Neuronal stem cell (in vitro differentiated cells): ENCODE results near the gene STXBP1.
A peak's percentile ranks its signal among the peaks of the same experiment; 100 is the strongest.

Source experiments
- DNase-seq: peaks from one replicate; pipeline ENCODE4 v3.0.0-alpha.2; 2013; ENCODE audit warnings: low spot score
- H2AFZ ChIP-seq: one replicate; pipeline ENCODE4 v1.6.1; 2013; ENCODE audit warnings: mild to moderate bottlenecking, low read length, inconsistent platforms
- H2AK5ac ChIP-seq: 2 replicates; pipeline ENCODE4 v1.6.1; 2013; ENCODE audit warnings: low read depth, mild to moderate bottlenecking, inconsistent platforms, low read length, moderate library complexity, mixed read lengths
- H2BK120ac ChIP-seq: 2 replicates; pipeline ENCODE4 v1.6.1; 2013; ENCODE audit warnings: low read depth, mild to moderate bottlenecking, inconsistent platforms, low read length, moderate library complexity, mixed read lengths
- H2BK12ac ChIP-seq: one replicate; pipeline ENCODE4 v1.6.1; 2013; ENCODE audit warnings: low read length, inconsistent platforms
- H2BK15ac ChIP-seq: 2 replicates; pipeline ENCODE4 v1.6.1; 2013; ENCODE audit warnings: mild to moderate bottlenecking, low read length, inconsistent platforms, mixed read lengths
- H2BK5ac ChIP-seq: one replicate; pipeline ENCODE4 v1.6.1; 2013; ENCODE audit warnings: inconsistent platforms, mild to moderate bottlenecking, low read length, moderate library complexity
- H3K14ac ChIP-seq: one replicate; pipeline ENCODE4 v1.6.1; 2013; ENCODE audit warnings: low read length, inconsistent platforms
- H3K18ac ChIP-seq: 2 replicates; pipeline ENCODE4 v1.6.1; 2013; ENCODE audit warnings: low read length, inconsistent platforms
- H3K23ac ChIP-seq: 2 replicates; pipeline ENCODE4 v1.6.1; 2013; ENCODE audit warnings: low read depth, mild to moderate bottlenecking, mixed read lengths, low read length, inconsistent platforms; ENCODE audit not compliant: poor library complexity
- H3K27ac ChIP-seq: replicated peaks from 3 replicates; pipeline ENCODE4 v1.5.1; 2013; ENCODE audit warnings: low read length, inconsistent platforms
- H3K27me3 ChIP-seq, 3 experiments: 2 replicates each; pipeline ENCODE4 v1.6.1; 2013; ENCODE audit warnings: low read length in 3 of 3, mild to moderate bottlenecking in 2 of 3, inconsistent platforms in 1 of 3, low read depth in 1 of 3, mixed read lengths in 1 of 3, moderate library complexity in 1 of 3; ENCODE audit not compliant: control insufficient read depth in 3 of 3, insufficient read depth in 3 of 3
- H3K36me3 ChIP-seq, 2 donors: replicated peaks in 1 of 2; 2 replicates each; pipeline ENCODE4 v1.6.1; 2013; ENCODE audit warnings: low read length in 2 of 2; ENCODE audit not compliant: control insufficient read depth in 2 of 2, insufficient read depth in 2 of 2
- H3K4ac ChIP-seq: 2 replicates; pipeline ENCODE4 v1.6.1; 2013; ENCODE audit warnings: inconsistent platforms, mild to moderate bottlenecking, low read length, moderate library complexity
- H3K4me1 ChIP-seq, 2 donors: 1 replicate in 1 of 2; 2 replicates in 1 of 2; pipeline ENCODE4 v1.6.1; 2013; ENCODE audit warnings: low read length in 2 of 2, low read depth in 1 of 2; ENCODE audit not compliant: control insufficient read depth in 2 of 2, insufficient read depth in 1 of 2
- H3K4me2 ChIP-seq: one replicate; pipeline ENCODE4 v1.6.1; 2013; ENCODE audit warnings: mild to moderate bottlenecking, low read length, inconsistent platforms; ENCODE audit not compliant: insufficient read depth, poor library complexity, severe bottlenecking
- H3K4me3 ChIP-seq, 2 donors: 2 replicates each; pipeline ENCODE4 v1.5.1; 2013; ENCODE audit warnings: low read length in 2 of 2, mild to moderate bottlenecking in 2 of 2, inconsistent platforms in 1 of 2, moderate library complexity in 1 of 2
- H3K79me1 ChIP-seq: one replicate; pipeline ENCODE4 v1.6.1; 2013; ENCODE audit warnings: low read depth, mild to moderate bottlenecking, inconsistent platforms, low read length, moderate library complexity
- H3K9ac ChIP-seq: one replicate; pipeline ENCODE4 v1.6.1; 2013; ENCODE audit warnings: mild to moderate bottlenecking, low read depth, low read length, inconsistent platforms; ENCODE audit not compliant: poor library complexity
- H3K9me3 ChIP-seq, 2 donors: replicated peaks in 1 of 2; 2 replicates each; pipeline versions ENCODE3 to v1.6.1; 2013; ENCODE audit warnings: low read length in 2 of 2, mild to moderate bottlenecking in 2 of 2, inconsistent platforms in 1 of 2, low read depth in 1 of 2, mixed read lengths in 1 of 2, moderate library complexity in 1 of 2; ENCODE audit not compliant: control insufficient read depth in 2 of 2, insufficient read depth in 1 of 2
- H4K8ac ChIP-seq: one replicate; pipeline ENCODE4 v1.6.1; 2013; ENCODE audit warnings: low read depth, mild to moderate bottlenecking, inconsistent platforms, low read length, moderate library complexity
- H4K91ac ChIP-seq: one replicate; pipeline ENCODE4 v1.6.1; 2013; ENCODE audit warnings: low read length, low read depth, mild to moderate bottlenecking, inconsistent platforms; ENCODE audit not compliant: poor library complexity
- WGBS, 2 donors: extraction: QIAGEN DNeasy Blood & Tissue Kit; methylation state at CpG; one replicate each; pipeline ENCODE4 v1.1.7; 2013; ENCODE audit warnings: missing lambda C conversion rate in 2 of 2, mixed read lengths in 1 of 2; ENCODE audit not compliant: insufficient read length in 2 of 2, insufficient replicate concordance in 1 of 2; ENCODE audit errors: extremely low coverage in 2 of 2; 5-methylcytosine and 5-hydroxymethylcytosine counted together

STXBP1 gene

GRCh38 chr9:127667127-127667844 lies 55.2 kb downstream of the STXBP1 start:
- no peak for DNase-seq
- no peak overlapping the region for H4K8ac ChIP-seq

GRCh38 chr9:127667906-127668305 lies 55.8 kb downstream of the STXBP1 start:
- Histone ChIP-seq H3K9ac (no peak overlapping the region), H4K8ac (no peak overlapping the region), H3K23ac (no peak overlapping the region), H2BK120ac (no peak overlapping the region), H4K91ac (no peak overlapping the region), H3K79me1 (no peaks in the 10 kb centered on the region), H3K27ac (no peak overlapping the region), H2BK5ac (no peak overlapping the region), H3K14ac (no peak overlapping the region), H2BK12ac (no peak overlapping the region), H3K4me1 (peaks cover 0 to 4% of the 10 kb centered on the region in 2 donors), H3K4me2 (no peak overlapping the region), H3K27me3 (no peaks in the 10 kb centered on the region), H3K4me3 (no peak overlapping the region), H3K9me3 (no peaks in the 10 kb centered on the region), H3K4ac (no peak overlapping the region), H2BK15ac (no peak overlapping the region), H3K36me3 (peaks cover 17 to 69% of the 10 kb centered on the region in 2 donors), H3K18ac (peak overlapping the region; percentile 15), H2AFZ (no peak overlapping the region), H2AK5ac (no peak overlapping the region)
- no CpG with 5 or more reads among the region's 18 CpGs for WGBS, 2 donors
- DNase-seq: no peak

More at GRCh38 chr9:127667127-127667844, 55.2 kb downstream of the STXBP1 start:
- H3K4ac ChIP-seq: no peak overlapping the region
- no peaks in the 10 kb centered on the region for H3K9me3 ChIP-seq
- no peak overlapping the region for H2BK5ac ChIP-seq
- H2BK12ac ChIP-seq: no peak overlapping the region
- no CpG with 5 or more reads among the region's 3 CpGs for WGBS, 2 donors
- H2AK5ac ChIP-seq: no peak overlapping the region
- H4K91ac ChIP-seq: no peak overlapping the region
- no peak overlapping the region for H3K9ac ChIP-seq
- H3K27ac ChIP-seq: no peak overlapping the region
- no peak overlapping the region for H3K4me2 ChIP-seq
- H2BK120ac ChIP-seq: no peak overlapping the region
- no peak overlapping the region for H2BK15ac ChIP-seq
- no peak overlapping the region for H2AFZ ChIP-seq
- H3K18ac ChIP-seq: no peak overlapping the region
- no peak overlapping the region for H3K4me3 ChIP-seq
- H3K27me3 ChIP-seq: no peaks in the 10 kb centered on the region
- H3K4me1 ChIP-seq: peaks cover 0 to 4% of the 10 kb centered on the region in 2 donors
- H3K79me1 ChIP-seq: no peaks in the 10 kb centered on the region
- peaks cover 16 to 66% of the 10 kb centered on the region in 2 donors for H3K36me3 ChIP-seq
- no peak overlapping the region for H3K23ac ChIP-seq
- no peak overlapping the region for H3K14ac ChIP-seq

GRCh38 chr9:127673234-127673633 lies 61.2 kb downstream of the STXBP1 start:
- Histone ChIP-seq H3K9me3 (no peaks in the 10 kb centered on the region), H3K9ac (no peak overlapping the region), H3K27ac (no peak overlapping the region), H2AK5ac (no peak overlapping the region), H2BK12ac (no peak overlapping the region), H3K4me2 (no peak overlapping the region), H2BK5ac (no peak overlapping the region), H3K4me3 (no peak overlapping the region), H3K23ac (no peak overlapping the region), H3K79me1 (no peaks in the 10 kb centered on the region), H3K18ac (no peak overlapping the region), H4K8ac (no peak overlapping the region), H3K4ac (no peak overlapping the region), H3K27me3 (no peaks in the 10 kb centered on the region), H4K91ac (no peak overlapping the region), H2AFZ (no peak overlapping the region), H3K14ac (no peak overlapping the region), H2BK120ac (no peak overlapping the region), H2BK15ac (no peak overlapping the region), H3K4me1 (no peaks in the 10 kb centered on the region), H3K36me3 (peaks cover 18 to 70% of the 10 kb centered on the region in 2 donors)
- no CpG with 5 or more reads among the region's 7 CpGs for WGBS, 2 donors
- no peak for DNase-seq

GRCh38 chr9:127676638-127677037 lies 64.6 kb downstream of the STXBP1 start:
- Histone ChIP-seq H2BK12ac (no peak overlapping the region), H2BK120ac (no peak overlapping the region), H2BK15ac (no peak overlapping the region), H3K27ac (no peak overlapping the region), H3K4me1 (no peaks in the 10 kb centered on the region), H2BK5ac (no peak overlapping the region), H4K8ac (no peak overlapping the region), H4K91ac (no peak overlapping the region), H2AK5ac (no peak overlapping the region), H2AFZ (no peak overlapping the region), H3K4me2 (no peak overlapping the region), H3K4me3 (no peak overlapping the region), H3K9ac (no peak overlapping the region), H3K9me3 (no peaks in the 10 kb centered on the region), H3K4ac (no peak overlapping the region), H3K18ac (no peak overlapping the region), H3K27me3 (no peaks in the 10 kb centered on the region), H3K36me3 (peaks cover 33 to 85% of the 10 kb centered on the region in 2 donors), H3K79me1 (no peaks in the 10 kb centered on the region), H3K14ac (no peak overlapping the region), H3K23ac (no peak overlapping the region)
- DNase-seq: no peak
- WGBS, 2 donors: no CpG with 5 or more reads among the region's 12 CpGs
